HG03575 (cell line): ENCODE results near the gene GRM5.

Experiments used
- ATAC-seq: cut with Tn5 transposase; IDR thresholded peaks from one replicate; pipeline ENCODE4 v1.9.1; 2021; ENCODE audit not compliant: unreplicated experiment, insufficient number of reproducible peaks, low FRiP score; ENCODE audit errors: extremely low read depth

GRM5 gene

DNA sequence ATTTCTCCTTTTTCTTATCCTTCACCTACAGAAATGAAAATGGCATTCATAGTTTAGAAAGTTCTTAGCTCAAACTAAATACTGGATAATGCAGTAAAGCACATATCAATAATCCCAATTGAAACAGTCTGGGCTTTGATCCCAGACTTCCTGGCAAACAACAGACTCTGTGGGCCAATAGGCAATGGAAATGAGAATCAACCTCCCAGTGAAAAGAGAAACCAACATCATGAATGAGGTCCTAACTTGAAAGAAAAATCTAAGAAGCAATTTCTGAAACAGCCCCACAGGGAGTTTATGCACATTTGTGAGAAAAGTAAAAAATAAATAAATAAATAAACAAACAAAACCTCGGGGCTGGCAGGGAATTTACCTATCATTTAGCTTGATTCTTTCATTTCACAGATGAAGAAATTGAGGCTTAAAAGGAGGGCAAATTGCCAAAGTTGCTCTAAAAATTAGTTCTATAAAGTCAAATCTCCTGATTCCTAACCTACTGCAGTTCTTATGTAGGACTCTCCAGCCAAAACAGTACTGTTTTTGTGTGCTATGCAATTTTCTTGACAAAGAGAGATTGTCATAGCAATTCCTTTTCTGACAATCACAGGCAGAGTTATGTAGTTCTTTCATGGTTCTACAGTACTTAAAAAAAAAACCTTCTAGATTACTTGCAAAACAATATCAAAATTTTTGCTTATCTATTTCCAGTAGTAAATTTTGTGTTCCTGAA, 265.8 kb downstream of the GRM5 start:
- no peak for ATAC-seq

DNA sequence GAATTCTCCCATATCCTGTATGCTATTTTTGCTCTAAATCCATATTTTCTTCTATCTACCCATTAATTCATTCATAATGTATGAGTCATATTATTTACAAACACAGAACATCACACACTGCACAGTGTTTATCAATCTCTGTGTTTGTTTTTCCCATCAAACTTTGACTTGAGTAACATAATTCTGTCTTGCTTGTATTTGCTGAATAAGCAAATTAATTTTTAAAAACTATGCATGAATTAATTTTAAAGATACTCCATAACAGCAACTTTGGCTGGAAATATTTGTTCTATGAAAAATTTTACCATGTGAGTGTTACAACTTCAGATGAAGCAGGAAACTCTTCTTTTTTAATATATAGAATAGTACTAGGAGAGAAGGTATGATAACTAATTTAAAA, 275.6 kb downstream of the GRM5 start:
- no peak for ATAC-seq

DNA sequence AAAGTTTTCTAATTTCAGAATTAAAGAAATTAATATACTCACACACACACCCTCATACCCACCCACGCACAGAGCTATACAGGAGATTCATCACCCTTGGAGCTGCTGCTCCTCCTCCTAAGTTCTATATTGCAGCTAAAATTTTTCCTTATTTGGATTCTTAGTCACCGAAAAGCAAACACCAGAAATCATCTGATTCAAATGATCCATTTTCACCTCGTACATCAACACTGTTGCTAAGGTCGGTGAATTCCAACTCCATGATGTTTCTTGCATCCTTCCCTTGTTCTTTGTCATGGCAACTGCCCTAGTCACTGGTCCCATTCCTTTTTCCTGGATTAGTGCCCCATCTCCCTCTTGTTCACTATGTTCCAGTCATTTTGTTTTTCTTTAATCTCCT, 286.2 kb downstream of the GRM5 start:
- ATAC-seq, result no peak

DNA sequence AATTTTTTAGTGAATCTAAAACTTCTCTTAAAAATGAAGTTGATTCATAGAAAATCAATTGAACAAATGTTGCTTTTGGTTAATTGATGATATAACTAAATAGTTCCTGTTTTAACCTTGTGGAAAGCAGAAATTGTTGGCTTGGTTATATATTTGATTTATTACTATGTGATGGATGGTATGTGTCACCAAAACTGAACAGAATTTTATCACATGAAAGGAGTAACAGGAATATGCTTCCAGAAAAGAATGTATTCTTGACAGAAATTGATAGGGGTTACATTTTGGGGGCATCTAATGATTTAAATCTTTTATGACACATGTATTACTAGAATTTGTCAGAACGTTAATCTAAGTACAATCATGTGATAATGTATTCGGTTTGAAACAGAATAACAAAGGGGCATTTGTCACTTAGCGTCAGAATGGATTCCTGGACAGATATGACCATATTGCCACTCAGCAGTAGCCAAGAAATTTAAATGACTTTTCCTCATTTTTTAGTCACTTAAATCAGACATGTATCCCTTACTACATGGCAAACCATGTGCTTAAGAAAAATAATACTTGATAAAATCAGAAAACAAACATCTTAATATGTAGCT, 295.2 kb downstream of the GRM5 start:
- ATAC-seq, result no peak

DNA sequence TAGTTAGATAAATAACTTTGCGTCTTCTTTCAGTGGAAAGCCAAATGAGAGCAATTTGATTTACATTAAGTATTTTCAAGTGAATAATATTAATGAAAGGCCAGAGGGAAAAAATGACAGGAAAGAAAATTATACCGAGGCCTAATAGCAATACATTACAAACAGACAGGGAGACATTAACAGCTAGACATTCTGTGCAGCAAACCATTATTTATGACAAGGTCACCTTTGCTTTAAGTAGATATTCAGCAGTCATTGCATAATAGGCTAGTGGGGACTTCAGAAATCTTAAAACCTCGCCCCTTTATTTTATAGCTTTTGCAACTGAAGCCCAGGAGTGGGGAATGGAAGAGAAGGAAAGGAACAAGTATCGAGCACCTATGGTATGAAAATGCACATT, 321.6 kb downstream of the GRM5 start:
- ATAC-seq, result no peak

GRCh38 chr11:88739524-88739923, 326.3 kb downstream of the GRM5 start:
- ATAC-seq, result no peak

DNA sequence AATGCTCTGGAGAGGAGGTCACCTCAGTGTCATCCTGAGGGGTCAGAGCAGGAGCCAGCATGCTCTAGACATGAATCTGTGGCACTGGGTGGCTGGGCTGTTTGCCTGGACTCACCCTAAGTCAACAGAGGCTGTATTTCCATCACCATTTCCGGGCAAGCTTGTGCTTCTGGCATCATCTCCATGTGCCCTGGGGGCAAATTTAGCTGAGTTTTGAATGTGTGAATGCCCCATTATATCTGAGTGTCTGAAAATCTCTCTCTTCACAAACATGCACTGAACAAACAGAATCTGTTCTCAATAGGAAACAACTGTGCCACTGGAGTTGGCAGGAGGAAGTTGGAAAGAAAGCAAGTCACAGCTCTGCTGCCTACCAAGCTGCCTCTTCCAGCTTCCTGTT, 356.2 kb downstream of the GRM5 start:
- ATAC-seq, result no peak

GRCh38 chr11:88704485-88704884, 361.3 kb downstream of the GRM5 start:
- ATAC-seq, result no peak

DNA sequence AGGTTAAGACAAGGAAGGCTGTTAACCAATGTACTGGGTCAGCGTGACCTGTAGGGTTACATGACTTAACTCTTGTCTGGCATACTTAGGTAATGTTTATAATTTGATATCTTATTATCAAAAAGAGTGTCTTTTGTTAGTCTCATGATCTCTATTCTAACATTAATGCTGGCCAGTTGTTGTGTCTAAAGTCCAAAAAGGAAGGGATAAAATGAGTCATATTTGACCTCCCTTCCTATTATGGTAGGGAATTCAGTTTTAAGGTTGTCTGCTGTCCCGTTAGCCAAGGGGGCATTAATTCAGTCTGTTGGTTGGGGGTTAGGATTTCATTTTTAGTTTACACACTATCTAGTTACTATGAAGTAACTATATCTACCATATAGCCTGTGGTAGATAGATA, 364.0 kb downstream of the GRM5 start:
- ATAC-seq, result no peak

DNA sequence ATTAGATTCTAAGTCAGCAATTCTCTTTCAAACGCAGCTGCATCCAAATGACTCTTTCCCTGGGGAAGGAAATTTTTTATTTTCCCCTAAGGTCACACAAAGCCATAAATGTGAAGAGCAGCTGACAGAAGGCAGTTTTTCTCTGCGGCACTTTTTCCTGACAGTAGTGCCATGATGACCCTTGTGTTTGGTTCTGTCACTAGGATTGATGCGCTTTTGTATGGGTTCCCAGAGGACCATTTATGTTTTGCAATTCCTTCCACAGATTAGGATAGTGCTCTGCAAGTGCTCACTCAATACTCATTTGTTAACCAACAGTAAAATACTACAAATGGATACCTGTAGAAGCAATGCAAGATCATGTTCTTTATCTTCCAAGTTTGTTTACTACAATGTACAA, 368.6 kb downstream of the GRM5 start:
- ATAC-seq, result no peak

- ATAC-seq, result no peak
These were observed 369.9 kb downstream of the GRM5 start for GRCh38 chr11:88695689-88696414.

DNA sequence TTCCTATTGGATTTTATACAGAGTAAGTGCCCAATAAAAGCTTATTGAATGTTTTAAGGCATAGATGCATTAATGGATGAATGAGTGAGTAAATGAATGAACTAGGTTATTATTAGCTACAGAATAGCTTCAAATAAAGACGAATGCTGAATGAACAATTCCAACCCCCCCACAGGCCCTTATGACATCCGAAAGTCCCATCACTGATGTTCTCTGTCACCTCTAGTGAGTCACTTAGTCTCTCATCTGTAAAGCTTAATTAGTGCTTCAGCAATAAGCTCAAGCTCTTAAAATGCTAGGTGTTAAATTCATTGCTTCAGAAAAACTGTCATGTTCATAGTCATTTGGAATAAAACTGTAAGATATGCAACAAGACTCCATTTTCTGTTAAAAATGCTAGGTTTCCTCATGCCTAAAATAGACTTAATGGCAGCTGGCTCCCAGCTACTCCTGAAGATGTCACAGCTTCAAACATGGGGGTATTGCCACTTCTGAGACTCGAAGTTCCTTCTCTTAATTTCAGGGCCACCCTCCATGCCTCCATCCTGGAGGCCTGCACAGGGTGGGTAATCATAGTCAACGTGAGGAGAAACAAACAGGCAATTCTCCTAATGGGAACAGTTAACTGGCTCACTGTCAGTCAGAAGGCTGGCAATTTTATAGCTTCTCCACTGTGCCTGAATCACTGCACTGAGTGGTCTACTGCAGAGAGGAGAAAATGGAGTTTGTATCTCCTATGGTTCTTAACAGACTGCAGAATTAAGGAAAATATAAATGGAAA, 373.3 kb downstream of the GRM5 start:
- no peak for ATAC-seq

GRCh38 chr11:88689548-88690240, 376.1 kb downstream of the GRM5 start:
- ATAC-seq, result no peak

DNA sequence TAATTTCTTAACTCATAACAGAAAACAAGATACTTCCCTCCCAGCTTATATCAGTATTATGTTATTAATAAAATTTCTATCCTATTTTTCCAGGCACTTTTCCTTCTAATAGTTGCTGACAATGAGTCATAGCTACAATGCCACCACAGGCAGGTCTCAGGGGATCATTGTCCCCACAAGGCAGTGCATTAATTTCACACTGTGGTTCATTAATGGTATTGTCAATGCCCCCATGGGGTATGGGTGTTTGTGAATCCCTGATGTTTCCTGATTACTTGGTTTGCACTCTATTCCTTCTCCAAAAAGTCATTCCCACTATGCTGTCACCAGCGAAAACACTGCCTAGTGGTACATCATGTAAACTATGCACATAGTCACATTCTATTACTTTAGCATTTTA, 382.8 kb downstream of the GRM5 start:
- ATAC-seq, result no peak

DNA sequence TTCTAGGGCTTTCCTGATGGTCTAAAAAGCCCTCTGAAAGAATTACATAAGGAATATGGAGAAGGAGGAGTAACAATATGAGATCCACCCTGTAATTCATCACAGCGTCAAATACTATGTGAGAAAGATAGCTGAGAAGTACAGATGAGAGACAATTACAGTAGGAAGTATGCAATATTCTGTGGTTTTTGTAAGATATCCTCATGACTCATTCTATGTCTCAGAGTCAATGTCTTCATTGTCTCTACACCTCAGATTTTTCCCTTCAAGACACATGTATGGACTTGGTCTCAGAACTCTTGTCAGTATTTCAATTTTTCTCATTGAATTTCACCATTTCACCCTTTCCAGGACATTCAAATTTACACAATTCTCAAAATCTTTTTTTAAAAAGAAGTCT, 385.0 kb downstream of the GRM5 start:
- ATAC-seq, result no peak

GRCh38 chr11:88666364-88666763, 399.4 kb downstream of the GRM5 start:
- ATAC-seq, result no peak

DNA sequence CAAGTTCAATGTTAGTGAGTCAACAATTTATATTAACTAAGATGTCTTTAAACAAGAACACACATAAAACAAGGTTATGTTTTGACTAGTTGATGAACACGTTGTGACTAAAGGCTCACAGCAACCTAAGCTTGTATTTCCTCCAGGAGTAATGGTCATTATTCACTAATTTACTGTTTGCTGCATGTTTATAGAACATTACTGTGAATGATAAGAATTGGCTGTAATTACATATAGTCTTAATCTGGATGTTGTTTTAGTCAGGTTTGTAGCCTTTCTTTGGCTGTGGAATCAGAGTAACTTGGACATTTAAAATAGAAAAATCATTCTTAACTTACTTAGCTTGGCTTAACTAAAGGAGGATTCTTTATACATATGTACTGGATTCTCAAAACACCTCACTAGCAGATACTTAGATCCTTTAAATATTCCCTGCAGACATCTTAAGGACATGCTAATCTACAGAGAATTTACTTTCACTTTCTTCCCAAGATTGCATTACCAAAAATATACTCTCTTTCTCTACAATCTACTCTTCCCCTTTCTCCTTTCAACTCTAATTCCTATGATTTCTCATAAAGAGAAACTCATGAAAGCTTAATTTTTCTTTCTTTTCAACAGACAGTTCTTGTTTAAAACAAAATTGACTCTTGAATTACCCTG, 408.6 kb downstream of the GRM5 start:
- ATAC-seq, result no peak

DNA sequence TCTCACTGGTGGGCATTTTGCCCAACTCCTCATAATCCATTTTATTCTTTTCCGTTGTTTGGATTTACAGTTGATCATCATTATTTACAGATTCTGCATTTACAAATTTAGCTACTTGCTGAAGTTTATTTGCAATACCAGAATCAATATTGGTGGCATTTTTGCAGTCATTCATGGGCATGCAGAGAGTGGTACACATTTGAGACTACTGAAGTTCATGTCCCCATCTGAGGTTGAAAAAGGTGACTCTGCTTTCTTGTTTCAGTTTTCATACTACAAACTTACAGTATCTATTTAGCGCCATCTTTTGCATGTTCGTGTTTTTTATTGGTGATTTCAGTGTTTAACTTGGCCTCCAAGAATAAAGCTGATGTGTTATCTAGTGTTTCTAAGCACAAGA, 409.5 kb downstream of the GRM5 start:
- ATAC-seq, result no peak

GRCh38 chr11:88655656-88656055, 410.1 kb downstream of the GRM5 start:
- ATAC-seq, result no peak
